Inflammatory macrophage (primary cell): ENCODE data around the gene CCDC33.
A peak's percentile ranks its signal among the peaks of the same experiment; 100 is the strongest.

Source experiments
- DNase-seq, 2 donors: peaks; one replicate each; pipeline ENCODE4 v3.0.0-alpha.2; 2020 to 2022

CCDC33 gene

GRCh38 chr15:74369084-74369745 is 133.1 kb downstream of the CCDC33 start:
- no peak for DNase-seq

- DNase-seq, result no peak
These were observed 133.6 kb downstream of the CCDC33 start for GRCh38 chr15:74369756-74370155.

- no peak for DNase-seq
These were observed 134.3 kb downstream of the CCDC33 start for GRCh38 chr15:74370471-74370870.

GRCh38 chr15:74373056-74373650 is 137.0 kb downstream of the CCDC33 start:
- DNase-seq, result no peak

- peak; percentile 82 to 84 for DNase-seq
These were observed 137.9 kb downstream of the CCDC33 start for GRCh38 chr15:74373731-74374647.

- no peak for DNase-seq
These were observed 138.6 kb downstream of the CCDC33 start for GRCh38 chr15:74374648-74375302.

- peak; percentile 86 to 89 for DNase-seq
These were observed 139.2 kb downstream of the CCDC33 start for GRCh38 chr15:74375303-74375693.

GRCh38 chr15:74376226-74376625 is 140.1 kb downstream of the CCDC33 start:
- no peak for DNase-seq

GRCh38 chr15:74376825-74377581 is 140.9 kb downstream of the CCDC33 start:
- no peak for DNase-seq

GRCh38 chr15:74377831-74378766 is 142.0 kb downstream of the CCDC33 start:
- no peak for DNase-seq

- DNase-seq, result peak in 1 of 2 donors; percentile 45
These were observed 142.7 kb downstream of the CCDC33 start for GRCh38 chr15:74378848-74379247.

- no peak for DNase-seq
These were observed 144.4 kb downstream of the CCDC33 start for GRCh38 chr15:74380361-74381189.

- DNase-seq, result no peak
These were observed 145.0 kb downstream of the CCDC33 start for GRCh38 chr15:74381190-74381453.

GRCh38 chr15:74381481-74381880 is 145.4 kb downstream of the CCDC33 start:
- DNase-seq, result no peak

- DNase-seq, result peak; percentile 88 to 90
These were observed 146.1 kb downstream of the CCDC33 start for GRCh38 chr15:74382004-74382816.

GRCh38 chr15:74383286-74383685 is 147.2 kb downstream of the CCDC33 start:
- no peak for DNase-seq

GRCh38 chr15:74383695-74384565 is 147.8 kb downstream of the CCDC33 start:
- no peak for DNase-seq

GRCh38 chr15:74384566-74384880 is 148.4 kb downstream of the CCDC33 start:
- no peak for DNase-seq
